ENCODE results near the gene SARDH. TPM values are rescaled to one million over a fixed set of nuclear protein-coding genes. Genes with fewer than 3 reads are reported as not detected.
A peak's percentile ranks its signal among the peaks of the same experiment; 100 is the strongest.

SARDH gene
- total RNA-seq, 6 experiments from 2014 or later: 67.3 to 183 (median 101) TPM

- Histone ChIP-seq H3K36me3 (peaks cover 0 to 43% (median 20%) of the 10 kb centered on the region in 4 donors), H3K4me3 (no peak overlapping the region), H3K27me3 (no peaks in the 10 kb centered on the region), H3K4me1 (no peaks in the 10 kb centered on the region), H3K27ac (no peak overlapping the region), H3K9me3 (no peaks in the 10 kb centered on the region)
- intact Hi-C loops (cut with DNase I): no loop called here
- 48% methylated on average over 4 of the region's 17 CpGs for WGBS (ENCODE audit: insufficient coverage, low coverage, low lambda C conversion rate, missing lambda C conversion rate)
- ATAC-seq (peak; percentile 5 to 30 (median 20)), DNase-seq (no peak)
- TF ChIP-seq, protein P1, sequence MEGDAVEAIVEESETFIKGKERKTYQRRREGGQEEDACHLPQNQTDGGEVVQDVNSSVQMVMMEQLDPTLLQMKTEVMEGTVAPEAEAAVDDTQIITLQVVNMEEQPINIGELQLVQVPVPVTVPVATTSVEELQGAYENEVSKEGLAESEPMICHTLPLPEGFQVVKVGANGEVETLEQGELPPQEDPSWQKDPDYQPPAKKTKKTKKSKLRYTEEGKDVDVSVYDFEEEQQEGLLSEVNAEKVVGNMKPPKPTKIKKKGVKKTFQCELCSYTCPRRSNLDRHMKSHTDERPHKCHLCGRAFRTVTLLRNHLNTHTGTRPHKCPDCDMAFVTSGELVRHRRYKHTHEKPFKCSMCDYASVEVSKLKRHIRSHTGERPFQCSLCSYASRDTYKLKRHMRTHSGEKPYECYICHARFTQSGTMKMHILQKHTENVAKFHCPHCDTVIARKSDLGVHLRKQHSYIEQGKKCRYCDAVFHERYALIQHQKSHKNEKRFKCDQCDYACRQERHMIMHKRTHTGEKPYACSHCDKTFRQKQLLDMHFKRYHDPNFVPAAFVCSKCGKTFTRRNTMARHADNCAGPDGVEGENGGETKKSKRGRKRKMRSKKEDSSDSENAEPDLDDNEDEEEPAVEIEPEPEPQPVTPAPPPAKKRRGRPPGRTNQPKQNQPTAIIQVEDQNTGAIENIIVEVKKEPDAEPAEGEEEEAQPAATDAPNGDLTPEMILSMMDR (IDR thresholded peaks at IDR 0.05): no peak
- TF ChIP-seq POLR2A (IDR thresholded peaks at IDR 0.05): no peak
Measured at GRCh38 chr9:133667759-133668450, 70.2 kb downstream of the SARDH start.

- Histone ChIP-seq H3K27ac (no peak overlapping the region), H3K27me3 (no peaks in the 10 kb centered on the region), H3K4me1 (no peaks in the 10 kb centered on the region), H3K36me3 (peaks cover 0 to 38% (median 18%) of the 10 kb centered on the region in 4 donors), H3K9me3 (no peaks in the 10 kb centered on the region), H3K4me3 (no peak overlapping the region)
- no peak for DNase-seq
- TF ChIP-seq, protein P1 (IDR thresholded peaks at IDR 0.05): no peak
- no peak for TF ChIP-seq POLR2A (IDR thresholded peaks at IDR 0.05)
- intact Hi-C loops (cut with DNase I): no loop called here
- no peak for ATAC-seq
- 0% methylated on average over 2 of the region's 11 CpGs for WGBS (ENCODE audit: insufficient coverage, low coverage, low lambda C conversion rate, missing lambda C conversion rate)
Measured at GRCh38 chr9:133666845-133667244, 71.3 kb downstream of the SARDH start.

DNA sequence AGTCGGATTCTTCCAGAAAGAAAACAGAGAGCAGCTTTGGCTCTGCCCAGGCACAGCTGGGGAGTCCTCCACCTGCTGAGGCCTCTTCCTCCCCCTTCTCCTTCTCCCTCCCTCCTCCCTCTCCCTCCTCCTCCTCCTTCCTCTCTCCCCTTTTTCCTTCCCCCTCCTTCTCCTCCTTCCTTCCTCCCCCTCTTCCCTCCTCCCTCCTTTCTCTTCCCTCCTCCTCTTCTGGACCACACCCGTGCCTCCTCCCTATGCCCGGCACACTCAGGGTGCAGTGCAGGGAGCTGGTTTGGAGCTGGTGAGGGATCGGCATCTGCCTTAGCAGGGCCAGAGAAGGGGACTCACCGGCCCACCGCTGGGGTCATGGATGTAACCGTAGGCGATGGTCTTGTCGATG is 71.8 kb downstream of the SARDH start:
- Histone ChIP-seq H3K4me1 (no peaks in the 10 kb centered on the region), H3K9me3 (no peaks in the 10 kb centered on the region), H3K27me3 (no peaks in the 10 kb centered on the region), H3K27ac (no peak overlapping the region), H3K4me3 (no peak overlapping the region), H3K36me3 (peaks cover 0 to 33% (median 15%) of the 10 kb centered on the region in 4 donors)
- DNase-seq: no peak
- TF ChIP-seq, protein P1 (IDR thresholded peaks at IDR 0.05): no peak
- 34% methylated on average over 2 of the region's 9 CpGs for WGBS (ENCODE audit: insufficient coverage, low coverage, low lambda C conversion rate, missing lambda C conversion rate)
- intact Hi-C loops (cut with DNase I): no loop called here
- no peak for ATAC-seq

GRCh38 chr9:133665535-133665934 is 72.6 kb downstream of the SARDH start:
- peaks cover 0 to 28% (median 12%) of the 10 kb centered on the region in 4 donors for H3K36me3 ChIP-seq
- H3K27ac ChIP-seq: no peak overlapping the region
- no peak for TF ChIP-seq POLR2A (IDR thresholded peaks at IDR 0.05)
- TF ChIP-seq, protein P1 (IDR thresholded peaks at IDR 0.05): no peak
- no peaks in the 10 kb centered on the region for H3K27me3 ChIP-seq
- peaks cover 0 to 5% (median 2%) of the 10 kb centered on the region in 4 donors for H3K4me1 ChIP-seq
- intact Hi-C loops (cut with DNase I): no loop called here
- ATAC-seq (no peak), DNase-seq (no peak)
- 97% methylated on average over 6 of the region's 12 CpGs for WGBS (ENCODE audit: insufficient coverage, low coverage, low lambda C conversion rate, missing lambda C conversion rate)
- no peaks in the 10 kb centered on the region for H3K9me3 ChIP-seq
- H3K4me3 ChIP-seq: no peak overlapping the region

Data from right lobe of liver (tissue), 6 donors.